ENCODE measurements around the gene CSGALNACT2. TPM values are rescaled to one million over a fixed set of nuclear protein-coding genes. Genes with fewer than 3 reads are reported as not detected.

CSGALNACT2 gene
- total and polyA plus RNA-seq, 4 donors: 4.1 to 11.0 (median 6.1) TPM

DNA sequence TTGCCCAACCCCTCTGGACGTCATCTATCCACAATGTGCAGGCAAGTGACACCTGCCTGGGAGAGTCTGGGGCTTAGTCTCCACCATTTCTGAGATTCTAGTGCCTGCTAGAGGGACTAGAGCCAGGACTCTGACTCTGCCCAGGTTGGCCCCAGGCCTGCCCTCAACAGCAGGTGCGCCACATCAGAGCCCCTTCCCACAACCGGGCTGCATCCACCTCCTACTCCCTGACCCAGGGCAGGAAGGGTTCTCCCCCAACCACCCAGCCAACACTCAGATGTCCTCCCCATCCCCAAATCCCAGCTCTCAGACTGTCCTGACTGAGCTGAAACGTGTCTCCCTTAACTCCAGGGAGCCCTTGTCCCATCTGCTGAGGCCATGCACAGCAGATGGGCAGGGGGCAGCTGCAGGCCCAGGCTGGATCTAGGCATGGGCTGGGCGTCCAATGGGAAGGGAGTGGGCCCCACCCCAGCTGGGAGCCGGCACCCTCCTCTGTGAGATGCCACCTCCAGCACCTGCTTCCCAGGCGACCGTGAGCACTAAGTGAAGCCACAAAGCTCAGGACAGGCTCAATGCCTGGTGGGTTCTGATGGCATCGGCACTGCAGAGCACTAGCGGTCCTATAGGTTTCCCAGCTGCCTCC, 79.4 kb downstream of the CSGALNACT2 start (continued):
- TF ChIP-seq, protein P1, sequence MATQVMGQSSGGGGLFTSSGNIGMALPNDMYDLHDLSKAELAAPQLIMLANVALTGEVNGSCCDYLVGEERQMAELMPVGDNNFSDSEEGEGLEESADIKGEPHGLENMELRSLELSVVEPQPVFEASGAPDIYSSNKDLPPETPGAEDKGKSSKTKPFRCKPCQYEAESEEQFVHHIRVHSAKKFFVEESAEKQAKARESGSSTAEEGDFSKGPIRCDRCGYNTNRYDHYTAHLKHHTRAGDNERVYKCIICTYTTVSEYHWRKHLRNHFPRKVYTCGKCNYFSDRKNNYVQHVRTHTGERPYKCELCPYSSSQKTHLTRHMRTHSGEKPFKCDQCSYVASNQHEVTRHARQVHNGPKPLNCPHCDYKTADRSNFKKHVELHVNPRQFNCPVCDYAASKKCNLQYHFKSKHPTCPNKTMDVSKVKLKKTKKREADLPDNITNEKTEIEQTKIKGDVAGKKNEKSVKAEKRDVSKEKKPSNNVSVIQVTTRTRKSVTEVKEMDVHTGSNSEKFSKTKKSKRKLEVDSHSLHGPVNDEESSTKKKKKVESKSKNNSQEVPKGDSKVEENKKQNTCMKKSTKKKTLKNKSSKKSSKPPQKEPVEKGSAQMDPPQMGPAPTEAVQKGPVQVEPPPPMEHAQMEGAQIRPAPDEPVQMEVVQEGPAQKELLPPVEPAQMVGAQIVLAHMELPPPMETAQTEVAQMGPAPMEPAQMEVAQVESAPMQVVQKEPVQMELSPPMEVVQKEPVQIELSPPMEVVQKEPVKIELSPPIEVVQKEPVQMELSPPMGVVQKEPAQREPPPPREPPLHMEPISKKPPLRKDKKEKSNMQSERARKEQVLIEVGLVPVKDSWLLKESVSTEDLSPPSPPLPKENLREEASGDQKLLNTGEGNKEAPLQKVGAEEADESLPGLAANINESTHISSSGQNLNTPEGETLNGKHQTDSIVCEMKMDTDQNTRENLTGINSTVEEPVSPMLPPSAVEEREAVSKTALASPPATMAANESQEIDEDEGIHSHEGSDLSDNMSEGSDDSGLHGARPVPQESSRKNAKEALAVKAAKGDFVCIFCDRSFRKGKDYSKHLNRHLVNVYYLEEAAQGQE (IDR thresholded peaks at IDR 0.05): no peak
- TF ChIP-seq JUND (IDR thresholded peaks at IDR 0.05) (no peak), FOXA1 (IDR thresholded peaks at IDR 0.05) (no peak), RXRA (IDR thresholded peaks at IDR 0.05) (no peak), HNF4A (conservative IDR thresholded peaks at IDR 0.05) (no peak), YY1 (IDR thresholded peaks at IDR 0.05) (no peak), NR2F2 (IDR thresholded peaks at IDR 0.05) (no peak)
- TF ChIP-seq, protein P2, sequence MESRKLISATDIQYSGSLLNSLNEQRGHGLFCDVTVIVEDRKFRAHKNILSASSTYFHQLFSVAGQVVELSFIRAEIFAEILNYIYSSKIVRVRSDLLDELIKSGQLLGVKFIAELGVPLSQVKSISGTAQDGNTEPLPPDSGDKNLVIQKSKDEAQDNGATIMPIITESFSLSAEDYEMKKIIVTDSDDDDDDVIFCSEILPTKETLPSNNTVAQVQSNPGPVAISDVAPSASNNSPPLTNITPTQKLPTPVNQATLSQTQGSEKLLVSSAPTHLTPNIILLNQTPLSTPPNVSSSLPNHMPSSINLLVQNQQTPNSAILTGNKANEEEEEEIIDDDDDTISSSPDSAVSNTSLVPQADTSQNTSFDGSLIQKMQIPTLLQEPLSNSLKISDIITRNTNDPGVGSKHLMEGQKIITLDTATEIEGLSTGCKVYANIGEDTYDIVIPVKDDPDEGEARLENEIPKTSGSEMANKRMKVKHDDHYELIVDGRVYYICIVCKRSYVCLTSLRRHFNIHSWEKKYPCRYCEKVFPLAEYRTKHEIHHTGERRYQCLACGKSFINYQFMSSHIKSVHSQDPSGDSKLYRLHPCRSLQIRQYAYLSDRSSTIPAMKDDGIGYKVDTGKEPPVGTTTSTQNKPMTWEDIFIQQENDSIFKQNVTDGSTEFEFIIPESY (IDR thresholded peaks at IDR 0.05): no peak

GRCh38 chr10:43218206-43218950, 80.1 kb downstream of the CSGALNACT2 start:
- no peaks in the 10 kb centered on the region for H3K9me3 ChIP-seq (ENCODE audit: control insufficient read depth in 4 of 4, low read length in 3 of 4)
- H3K27ac ChIP-seq (ENCODE audit: low read depth in 1 of 2, low read length in 2 of 2): no peak overlapping the region
- H3K9ac ChIP-seq (ENCODE audit: low read depth in 1 of 2, low read length in 2 of 2): no peak overlapping the region
- 89% methylated on average over 18 of the region's 18 CpGs for WGBS
- no peak overlapping the region for H3K4me3 ChIP-seq (ENCODE audit: low read depth in 1 of 3, low read length in 3 of 3)
- no peaks in the 10 kb centered on the region for H3K27me3 ChIP-seq (ENCODE audit: control insufficient read depth in 4 of 4, insufficient read depth in 4 of 4, low read length in 3 of 4)
- no peaks in the 10 kb centered on the region for H3K4me1 ChIP-seq (ENCODE audit: control insufficient read depth in 4 of 4, insufficient read depth in 4 of 4, low read length in 3 of 4)
- no peaks in the 10 kb centered on the region for H3K36me3 ChIP-seq (ENCODE audit: control insufficient read depth in 4 of 4, insufficient read depth in 3 of 4, low read depth in 1 of 4, low read length in 3 of 4)
- DNase-seq (ENCODE audit: low spot score): no peak
- no peak for TF ChIP-seq HNF4A (conservative IDR thresholded peaks at IDR 0.05)
- TF ChIP-seq TAF1 (conservative IDR thresholded peaks at IDR 0.05): no peak
- no peak for TF ChIP-seq RAD21 (IDR thresholded peaks at IDR 0.05)
- TF ChIP-seq, protein P1 (IDR thresholded peaks at IDR 0.05): no peak
